Lower leg skin (tissue), 4 donors: ENCODE measurements around the gene CHD6. TPM values are rescaled to one million over a fixed set of nuclear protein-coding genes. Genes with fewer than 3 reads are reported as not detected.

Experiments used
- DNase-seq, 2 donors: peaks; one replicate each; pipeline ENCODE4 v3.0.0-alpha.2; 2019; ENCODE audit warnings: low spot score in 2 of 2
- H3K4me3 ChIP-seq: fragments of 200-600 bp; sonication (generic); 2 replicates; pipeline ENCODE4 v1.5.1; 2017; ENCODE audit warnings: mild to moderate bottlenecking, low read depth; ENCODE audit not compliant: poor library complexity, severe bottlenecking
- POLR2A ChIP-seq, 2 donors: fragments of 450-650 bp; IDR thresholded peaks; one replicate each; pipeline ENCODE4 v1.6.1; 2016 to 2017; ENCODE audit warnings: antibody characterized with exemption in 2 of 2, mild to moderate bottlenecking in 1 of 2, moderate library complexity in 1 of 2
- WGBS, 2 donors: methylation state at CpG; one replicate each; pipeline ENCODE4 v1.1.5; 2018; 5-methylcytosine and 5-hydroxymethylcytosine counted together
- intact Hi-C: fragments of 100-400 bp; cut with DNase I; formaldehyde crosslinking; loops from one replicate; pipeline ENCODE4 v1.15.0; 2023; ENCODE audit warnings: low total_unique reads
- total RNA-seq, 4 donors: library from RNA; depleted of rRNA; stranded (reverse); fragments of >200 nt; gene quantifications; one replicate each; pipeline ENCODE4 v1.1.0, GENCODE V29; 2016
- TF ChIP-seq, protein P1 (sequence below), 3 donors: fragments of 450-650 bp; IDR thresholded peaks; one replicate each; pipeline ENCODE4 v1.5.1; 2016; ENCODE audit warnings: antibody characterized with exemption in 3 of 3, mild to moderate bottlenecking in 3 of 3, moderate library complexity in 2 of 3

Gene CHD6
- total RNA-seq, 4 donors from 2014 or later = 29.7 to 40.1 (median 37.7) TPM

GRCh38 chr20:41621421-41621820 is 3.2 kb upstream of the CHD6 start:
- TF ChIP-seq, protein P1, sequence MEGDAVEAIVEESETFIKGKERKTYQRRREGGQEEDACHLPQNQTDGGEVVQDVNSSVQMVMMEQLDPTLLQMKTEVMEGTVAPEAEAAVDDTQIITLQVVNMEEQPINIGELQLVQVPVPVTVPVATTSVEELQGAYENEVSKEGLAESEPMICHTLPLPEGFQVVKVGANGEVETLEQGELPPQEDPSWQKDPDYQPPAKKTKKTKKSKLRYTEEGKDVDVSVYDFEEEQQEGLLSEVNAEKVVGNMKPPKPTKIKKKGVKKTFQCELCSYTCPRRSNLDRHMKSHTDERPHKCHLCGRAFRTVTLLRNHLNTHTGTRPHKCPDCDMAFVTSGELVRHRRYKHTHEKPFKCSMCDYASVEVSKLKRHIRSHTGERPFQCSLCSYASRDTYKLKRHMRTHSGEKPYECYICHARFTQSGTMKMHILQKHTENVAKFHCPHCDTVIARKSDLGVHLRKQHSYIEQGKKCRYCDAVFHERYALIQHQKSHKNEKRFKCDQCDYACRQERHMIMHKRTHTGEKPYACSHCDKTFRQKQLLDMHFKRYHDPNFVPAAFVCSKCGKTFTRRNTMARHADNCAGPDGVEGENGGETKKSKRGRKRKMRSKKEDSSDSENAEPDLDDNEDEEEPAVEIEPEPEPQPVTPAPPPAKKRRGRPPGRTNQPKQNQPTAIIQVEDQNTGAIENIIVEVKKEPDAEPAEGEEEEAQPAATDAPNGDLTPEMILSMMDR (IDR thresholded peaks at IDR 0.05) = no peak
- TF ChIP-seq POLR2A (IDR thresholded peaks at IDR 0.05) = no peak

DNA sequence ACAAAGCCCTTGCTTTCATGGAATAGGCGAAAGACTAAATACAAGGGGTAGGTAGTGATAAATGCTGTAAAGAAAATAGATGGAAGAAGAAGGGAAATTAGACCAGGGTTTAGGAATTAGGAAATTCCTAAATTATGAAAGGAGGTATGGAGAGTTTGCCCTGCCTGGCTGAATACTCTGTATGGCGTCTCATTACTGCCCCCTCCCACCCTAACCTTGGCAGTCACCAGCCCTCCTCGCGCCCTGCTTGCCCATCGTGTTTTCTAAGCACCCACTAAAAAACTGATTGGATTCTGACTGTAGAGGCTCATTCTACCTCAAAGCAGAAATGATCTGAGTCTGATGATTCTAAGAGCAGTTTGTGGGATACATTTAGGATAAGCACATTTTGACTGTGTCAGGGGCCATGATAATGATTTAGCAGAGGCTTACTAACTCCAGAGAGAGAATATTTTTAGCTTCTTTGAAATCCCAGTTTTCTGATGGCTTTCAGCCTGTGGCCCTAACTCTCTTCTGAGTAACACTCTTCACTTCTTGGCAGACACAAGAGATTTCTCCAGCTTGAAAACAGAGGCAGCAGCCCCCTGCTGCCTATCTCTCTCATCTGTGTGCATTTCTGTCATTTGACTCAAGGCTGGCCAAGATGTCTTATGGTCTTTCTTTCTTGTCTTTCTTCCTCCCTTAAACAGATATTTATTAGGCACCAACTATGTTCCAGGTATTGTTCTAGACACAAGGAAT is 1.4 kb upstream of the CHD6 start:
- H3K4me3 ChIP-seq = no peak overlapping the region
- intact Hi-C loops = no loop called here
- DNase-seq = no peak
- 66 to 73% methylated on average over 5 of the region's 5 CpGs for WGBS, 2 donors
- no peak for TF ChIP-seq POLR2A (IDR thresholded peaks at IDR 0.05)
- TF ChIP-seq, protein P1 (IDR thresholded peaks at IDR 0.05) = no peak

More at GRCh38 chr20:41621421-41621820, 3.2 kb upstream of the CHD6 start:
- no peak for DNase-seq
- intact Hi-C loops = no loop called here
- H3K4me3 ChIP-seq = no peak overlapping the region
- 81 to 87% methylated on average over 1 of the region's 1 CpG for WGBS, 2 donors

- TF ChIP-seq, protein P1 (IDR thresholded peaks at IDR 0.05) = no peak
- no peak for TF ChIP-seq POLR2A (IDR thresholded peaks at IDR 0.05)
- intact Hi-C loops = no loop called here
- 6 to 9% methylated on average over 27 to 28 of the region's 30 CpGs for WGBS, 2 donors
- H3K4me3 ChIP-seq = peak overlapping the region; percentile 62
- DNase-seq = no peak
Measured at GRCh38 chr20:41618807-41619311, 682 bp upstream of the CHD6 start.

- intact Hi-C loops = no loop called here
- no peak for DNase-seq
- WGBS, 2 donors = 2 to 3% methylated on average over 23 to 25 of the region's 35 CpGs
- TF ChIP-seq POLR2A (IDR thresholded peaks at IDR 0.05) = no peak
- TF ChIP-seq, protein P1 (IDR thresholded peaks at IDR 0.05) = no peak
- peak overlapping the region; percentile 58 for H3K4me3 ChIP-seq
Measured at GRCh38 chr20:41617059-41617901, 897 bp downstream of the CHD6 start.

DNA sequence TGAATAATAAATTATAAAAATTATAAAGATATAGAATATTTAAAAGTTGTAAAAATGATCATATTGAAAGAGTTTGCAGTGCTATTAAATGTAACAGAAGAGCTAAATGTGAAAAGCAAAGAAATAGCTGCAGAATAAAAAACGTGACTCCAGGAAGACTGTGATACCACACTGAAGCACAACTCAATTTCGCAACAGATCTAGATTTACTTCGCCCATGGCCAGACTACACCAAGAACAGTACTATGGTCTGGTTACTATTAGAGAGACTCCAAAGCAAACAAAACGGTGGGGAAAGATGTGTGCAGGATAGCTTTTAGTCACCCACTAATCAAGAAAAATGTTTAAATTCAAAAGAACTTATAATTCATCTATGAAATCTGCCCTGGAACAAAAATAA is 1.9 kb downstream of the CHD6 start:
- DNase-seq = no peak
- TF ChIP-seq POLR2A (IDR thresholded peaks at IDR 0.05) = no peak
- TF ChIP-seq, protein P1 (IDR thresholded peaks at IDR 0.05) = no peak
- WGBS, 2 donors = 33 to 36% methylated on average over 4 of the region's 4 CpGs
- intact Hi-C loops = no loop called here
- no peak overlapping the region for H3K4me3 ChIP-seq
